Measurements from ENCODE around the gene MTA2.
"Not testable (repeated sequence)": the region's sequence is repeated elsewhere in the genome, so short reads cannot be mapped to it uniquely, and the experiment has no call there.

MTA2 gene

GRCh38 chr11:62592146-62592815, 9.4 kb downstream of the MTA2 start:
- no peak for DNase-seq (ENCODE audit: low spot score)

- peak; percentile 99 for DNase-seq (ENCODE audit: low spot score)
These were observed 10.1 kb downstream of the MTA2 start, which contains the start of gene TUT1 for GRCh38 chr11:62591448-62592145. TSS of gene TUT1 (minus strand) at chr11:62591523. CDS start at chr11:62591485, 38 bp downstream.

- DNase-seq (ENCODE audit: low spot score): no peak
These were observed 12.6 kb downstream of the MTA2 start for GRCh38 chr11:62588966-62589637.

- DNase-seq (ENCODE audit: low spot score): not testable (repeated sequence)
These were observed 16.3 kb downstream of the MTA2 start for GRCh38 chr11:62585356-62585755.

- not testable (repeated sequence) for DNase-seq (ENCODE audit: low spot score)
These were observed 19.9 kb downstream of the MTA2 start for GRCh38 chr11:62581735-62582134.

- no peak for DNase-seq (ENCODE audit: low spot score)
These were observed 20.5 kb downstream of the MTA2 start for GRCh38 chr11:62580959-62581715.

GRCh38 chr11:62579252-62579651, 22.4 kb downstream of the MTA2 start:
- no peak for DNase-seq (ENCODE audit: low spot score)

- DNase-seq (ENCODE audit: low spot score): no peak
These were observed 23.1 kb downstream of the MTA2 start for GRCh38 chr11:62578541-62578940.

- DNase-seq (ENCODE audit: low spot score): no peak
These were observed 24.5 kb downstream of the MTA2 start for GRCh38 chr11:62577046-62577714.

- no peak for DNase-seq (ENCODE audit: low spot score)
These were observed 25.8 kb downstream of the MTA2 start for GRCh38 chr11:62575837-62576236.

- DNase-seq (ENCODE audit: low spot score): no peak
These were observed 26.5 kb downstream of the MTA2 start for GRCh38 chr11:62575156-62575555.

- no peak for DNase-seq (ENCODE audit: low spot score)
These were observed 27.1 kb downstream of the MTA2 start for GRCh38 chr11:62574363-62575071.

GRCh38 chr11:62573592-62574362, 27.9 kb downstream of the MTA2 start, which contains the start of gene EEF1G:
TSS of gene EEF1G (minus strand) at chr11:62573891. CDS start at chr11:62573842, 49 bp downstream.
- peak; percentile 100 for DNase-seq (ENCODE audit: low spot score)

GRCh38 chr11:62573006-62573591, 28.6 kb downstream of the MTA2 start:
- no peak for DNase-seq (ENCODE audit: low spot score)

GRCh38 chr11:62572431-62572830, 29.2 kb downstream of the MTA2 start:
- DNase-seq (ENCODE audit: low spot score): no peak

GRCh38 chr11:62571493-62571892, 30.2 kb downstream of the MTA2 start:
- not testable (repeated sequence) for DNase-seq (ENCODE audit: low spot score)

GRCh38 chr11:62570903-62571302, 30.8 kb downstream of the MTA2 start:
- DNase-seq (ENCODE audit: low spot score): not testable (repeated sequence)

- no peak for DNase-seq (ENCODE audit: low spot score)
These were observed 32.1 kb downstream of the MTA2 start for GRCh38 chr11:62569611-62570010.

GRCh38 chr11:62567018-62567633, 34.5 kb downstream of the MTA2 start:
- DNase-seq (ENCODE audit: low spot score): no peak

Data from globus pallidus (tissue), 1 donor.